HG02642 (cell line): Measurements from ENCODE around the gene MT1HL1.
A peak's percentile ranks its signal among the peaks of the same experiment; 100 is the strongest.

Experiments
- ATAC-seq: cut with Tn5 transposase; IDR thresholded peaks from one replicate; pipeline ENCODE4 v1.9.1; 2021; ENCODE audit warnings: mild to moderate bottlenecking; ENCODE audit not compliant: unreplicated experiment, poor library complexity

MT1HL1 gene

DNA sequence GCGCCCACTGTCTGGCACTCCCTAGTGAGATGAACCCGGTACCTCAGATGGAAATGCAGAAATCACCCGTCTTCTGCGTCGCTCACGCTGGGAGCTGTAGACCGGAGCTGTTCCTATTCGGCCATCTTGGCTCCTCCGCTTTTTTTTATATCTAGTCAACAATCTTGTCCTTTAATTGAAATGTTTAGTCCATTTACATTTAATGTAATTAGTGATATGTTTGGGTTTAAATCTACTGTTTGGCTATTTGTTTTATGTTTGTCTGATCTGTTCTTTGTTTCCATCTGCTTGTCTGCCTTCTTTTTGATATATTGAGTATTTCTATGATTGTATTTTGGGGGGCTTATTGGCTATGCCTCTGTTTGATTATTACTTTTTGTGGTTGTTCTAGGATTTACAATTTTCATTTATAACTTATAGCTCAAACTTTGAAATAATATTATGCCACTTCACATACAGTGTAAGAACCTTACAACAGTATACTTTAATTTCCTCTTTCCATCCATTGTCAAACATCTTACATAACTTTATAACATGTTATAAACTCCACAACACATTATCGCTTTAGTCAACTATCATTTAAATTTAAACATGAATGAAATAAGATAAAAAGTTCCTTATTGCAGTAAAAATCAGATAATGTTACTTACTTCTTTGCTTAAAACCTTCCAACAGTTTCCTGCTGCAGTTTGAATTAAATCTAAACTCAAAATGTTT is 21.3 kb upstream of the MT1HL1 start:
- ATAC-seq = no peak

DNA sequence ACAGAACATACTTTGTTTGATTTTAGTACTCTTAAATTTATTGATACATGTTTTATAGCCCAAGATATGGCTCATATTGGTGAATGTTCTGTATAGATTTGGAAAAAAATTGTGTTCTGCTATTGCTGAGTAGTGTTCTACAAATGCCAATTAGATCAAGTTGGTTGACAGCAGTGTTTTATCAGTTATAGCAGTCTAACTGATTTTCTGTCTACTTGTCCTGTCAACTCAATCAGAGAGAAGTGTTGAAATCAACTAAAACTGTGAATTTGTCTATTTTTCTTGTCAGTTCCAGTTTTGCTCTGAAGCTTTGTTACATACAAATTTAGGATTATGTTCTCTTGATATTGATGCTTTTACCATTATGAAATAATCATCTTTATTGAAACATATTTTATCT is 14.7 kb upstream of the MT1HL1 start:
- no peak for ATAC-seq

DNA sequence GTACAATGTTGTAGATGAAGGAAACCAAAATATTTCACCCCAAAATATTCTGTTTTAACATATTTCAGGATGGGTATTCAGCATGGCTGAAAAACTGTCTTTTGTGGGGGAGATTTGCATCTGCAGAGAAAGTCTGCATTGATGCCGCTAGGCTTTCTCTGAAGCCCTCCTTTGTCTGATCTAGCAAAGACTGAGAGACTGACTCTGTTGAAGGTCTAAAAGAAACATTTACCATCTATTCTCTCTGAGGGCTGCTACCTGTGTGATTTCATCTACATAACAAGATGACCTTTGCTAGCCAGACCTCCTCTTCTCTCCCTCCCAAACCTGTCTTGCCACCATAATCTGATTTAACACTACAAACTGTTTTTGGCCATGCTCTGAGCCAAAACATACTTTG is 12.4 kb upstream of the MT1HL1 start:
- no peak for ATAC-seq

DNA sequence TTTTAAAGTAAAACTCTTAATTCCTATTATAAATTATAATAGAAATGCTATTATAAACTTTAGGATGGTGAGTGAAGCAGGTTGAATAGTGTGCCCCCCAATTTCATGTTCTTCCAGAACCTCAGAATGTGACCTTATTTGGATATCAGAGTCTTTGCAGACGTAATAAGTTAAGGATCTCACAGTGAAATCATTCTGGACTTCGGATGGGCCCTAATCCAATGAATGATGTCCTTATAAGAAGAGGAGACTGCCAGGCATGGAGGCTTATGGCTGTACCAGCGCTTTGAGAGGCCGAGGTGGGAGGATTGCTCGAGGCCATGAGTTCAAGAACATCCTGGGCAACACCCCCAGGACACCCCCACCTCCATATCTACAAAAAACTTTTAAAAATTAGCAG is 9.4 kb upstream of the MT1HL1 start:
- ATAC-seq = no peak

DNA sequence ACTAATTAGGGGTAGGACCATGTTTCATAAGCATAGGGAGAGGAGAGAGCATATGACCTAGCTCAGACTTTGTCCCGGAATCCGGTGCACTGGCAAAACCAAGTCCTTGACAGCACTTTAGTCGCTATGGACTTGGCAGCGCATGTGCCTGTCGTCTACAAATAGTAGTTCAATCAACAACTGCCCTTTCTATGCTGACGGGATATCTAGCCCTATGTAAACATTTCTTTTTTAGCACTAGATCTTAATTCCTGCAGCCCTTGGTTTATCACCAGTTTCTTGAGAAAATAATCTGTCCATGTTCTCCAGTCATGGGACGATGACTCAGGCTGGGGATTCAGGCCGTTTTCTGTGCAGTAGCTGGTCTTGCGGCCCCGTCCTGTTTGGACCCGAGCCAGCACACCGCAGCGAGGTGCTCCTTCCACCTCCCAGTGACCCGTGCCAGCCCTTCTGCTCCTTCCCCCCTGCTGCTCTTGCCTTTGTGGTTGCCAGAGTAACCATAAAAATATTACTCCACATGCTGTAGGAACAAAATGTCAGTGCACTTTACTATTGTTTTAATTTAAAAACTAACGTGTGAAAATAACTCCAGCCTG is 8.6 kb upstream of the MT1HL1 start:
- no peak for ATAC-seq

DNA sequence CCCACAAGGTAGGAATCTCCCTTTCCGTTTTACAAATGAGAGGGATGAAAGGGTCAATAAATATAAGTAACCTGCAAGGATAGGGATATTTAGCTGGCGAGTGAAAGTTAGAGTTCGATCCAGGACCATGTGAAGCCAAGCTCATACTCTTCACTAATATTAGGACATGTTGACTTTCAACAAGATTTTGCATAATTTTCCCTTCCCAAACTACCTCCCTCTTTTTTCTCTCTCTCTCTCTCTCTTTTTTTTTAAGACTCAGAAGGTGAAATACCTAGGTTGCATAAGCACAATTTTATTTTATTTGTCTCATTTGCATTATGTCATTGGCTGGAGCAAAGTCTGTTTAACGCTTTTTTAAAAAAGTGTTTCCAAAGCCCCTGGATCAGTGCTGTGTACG is 8.1 kb upstream of the MT1HL1 start:
- ATAC-seq = no peak

DNA sequence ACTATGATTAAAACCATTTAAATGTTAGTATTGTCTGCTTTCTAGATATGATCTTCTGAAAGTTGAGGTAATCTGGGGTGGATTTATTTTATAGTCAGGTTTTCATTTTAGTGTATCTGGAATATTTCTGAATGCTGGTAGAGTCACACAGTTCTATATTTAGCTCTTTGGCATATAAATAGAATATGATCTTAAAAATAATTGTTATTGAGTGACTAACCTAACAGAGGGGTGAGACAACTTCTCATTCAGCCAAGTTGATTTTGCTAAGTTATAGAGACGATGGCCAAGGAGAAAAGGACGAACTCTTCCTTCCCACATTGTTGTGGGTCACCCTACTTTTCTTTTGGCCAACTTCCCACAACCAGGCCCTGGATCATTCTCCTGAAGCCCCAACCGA is 7.2 kb upstream of the MT1HL1 start:
- ATAC-seq = no peak

DNA sequence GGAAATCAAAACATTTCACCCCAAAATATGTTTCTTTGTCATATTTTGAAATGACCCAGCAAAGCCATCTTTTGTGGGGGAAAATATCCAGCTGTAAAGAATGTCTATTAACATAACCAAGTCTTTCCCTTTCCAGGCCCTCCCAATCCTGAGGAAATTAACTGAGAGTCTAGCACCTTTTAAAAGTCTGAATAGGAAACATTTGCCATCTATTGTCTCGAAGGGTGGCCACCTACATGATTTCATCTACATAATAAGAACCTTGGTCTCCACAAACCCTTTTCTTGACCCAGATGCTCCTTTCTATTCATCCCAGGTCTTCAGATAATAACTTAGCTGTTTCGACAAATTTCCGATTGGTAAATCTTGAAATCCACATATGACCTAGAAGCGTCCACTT is 5.4 kb upstream of the MT1HL1 start:
- ATAC-seq = no peak

DNA sequence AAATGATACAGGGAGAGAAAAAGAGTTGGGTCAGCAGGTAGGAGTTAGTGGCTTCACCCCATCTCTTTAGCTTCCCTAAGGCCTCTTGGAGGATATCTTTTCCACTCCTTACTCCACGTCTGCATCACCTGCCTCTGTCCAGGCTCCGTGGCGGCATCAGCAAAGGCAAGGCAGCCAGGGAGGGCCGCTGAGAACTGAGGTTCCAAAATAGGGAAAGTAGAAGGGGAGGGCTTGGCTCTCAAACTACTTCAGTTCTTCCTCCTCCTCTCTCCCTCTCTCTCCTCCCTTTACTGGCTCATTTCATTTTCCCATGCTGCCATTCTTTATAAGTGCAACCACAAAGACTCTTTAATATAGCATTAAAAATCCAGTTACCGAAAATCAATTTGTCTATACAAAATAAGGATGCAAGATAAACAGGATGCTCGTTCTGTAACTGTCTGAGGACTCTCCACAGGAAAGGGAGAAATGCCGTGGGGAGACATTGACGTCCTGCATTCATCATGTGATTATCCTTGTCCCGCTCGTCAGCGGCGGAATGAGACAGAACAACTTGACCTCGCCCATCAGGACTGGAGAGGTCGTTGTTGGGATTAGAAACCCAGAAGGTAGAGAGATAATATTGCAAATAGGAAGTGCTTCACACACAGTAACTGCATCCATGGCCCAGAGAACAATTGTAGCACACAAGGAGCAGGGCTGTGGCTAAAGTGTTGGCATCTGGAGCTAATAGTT is 3.1 kb upstream of the MT1HL1 start:
- ATAC-seq = no peak

DNA sequence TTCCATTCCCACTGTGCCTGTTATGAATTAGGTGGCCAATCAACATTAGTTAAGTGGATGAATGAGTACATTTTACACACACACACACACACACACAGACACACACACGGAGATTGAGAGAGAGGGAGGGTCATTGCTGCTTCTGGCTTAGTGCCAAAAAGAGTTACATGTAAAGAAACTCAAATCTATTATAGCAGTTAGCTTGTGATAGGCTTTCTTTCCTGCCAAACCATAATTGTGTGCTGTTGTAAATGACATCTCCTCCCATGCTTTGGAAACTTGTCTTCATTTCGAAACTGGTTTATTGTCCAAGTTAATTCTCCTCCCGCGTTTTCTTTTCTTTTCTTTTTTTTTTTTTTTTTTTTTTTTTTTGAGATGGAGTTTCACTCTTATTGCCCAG is 1.4 kb upstream of the MT1HL1 start:
- no peak for ATAC-seq

DNA sequence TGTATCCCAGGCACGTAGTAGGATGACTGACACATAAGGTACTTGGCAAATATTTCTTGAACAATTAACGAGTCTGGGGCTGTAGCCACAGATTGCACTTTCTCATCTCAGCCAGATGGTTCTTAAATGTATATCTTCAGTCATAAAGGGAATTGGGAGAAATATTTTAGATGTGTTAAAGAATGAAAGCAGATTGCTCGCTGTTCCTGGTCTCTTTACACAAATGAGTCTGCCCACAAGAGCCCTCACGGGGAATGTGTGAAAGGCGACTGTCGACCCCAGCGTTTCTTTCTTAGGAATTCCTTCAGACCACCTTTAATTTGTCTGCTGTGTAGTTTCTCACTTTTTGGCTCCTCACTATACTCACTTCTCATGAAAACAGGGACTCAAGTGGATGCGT is 725 bp downstream of the MT1HL1 start:
- ATAC-seq = no peak

DNA sequence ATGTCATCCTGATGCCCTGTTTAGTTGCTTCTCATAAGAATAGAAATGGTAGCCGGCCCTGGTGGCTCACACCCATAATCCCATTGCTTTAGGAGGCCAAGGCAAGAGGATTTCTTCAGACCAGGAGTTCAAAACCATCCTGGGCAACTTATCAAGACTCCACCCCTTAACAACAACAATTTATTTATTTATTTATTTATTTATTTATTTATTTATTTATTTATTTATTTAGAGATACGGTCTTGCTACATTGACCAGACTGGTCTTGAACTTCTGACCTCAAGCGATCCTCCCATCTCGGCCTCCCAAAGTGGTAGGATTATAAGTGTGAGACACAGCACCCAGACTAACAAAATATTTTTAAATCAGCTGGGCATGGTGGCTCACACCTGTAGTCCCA is 4.0 kb downstream of the MT1HL1 start:
- no peak for ATAC-seq

DNA sequence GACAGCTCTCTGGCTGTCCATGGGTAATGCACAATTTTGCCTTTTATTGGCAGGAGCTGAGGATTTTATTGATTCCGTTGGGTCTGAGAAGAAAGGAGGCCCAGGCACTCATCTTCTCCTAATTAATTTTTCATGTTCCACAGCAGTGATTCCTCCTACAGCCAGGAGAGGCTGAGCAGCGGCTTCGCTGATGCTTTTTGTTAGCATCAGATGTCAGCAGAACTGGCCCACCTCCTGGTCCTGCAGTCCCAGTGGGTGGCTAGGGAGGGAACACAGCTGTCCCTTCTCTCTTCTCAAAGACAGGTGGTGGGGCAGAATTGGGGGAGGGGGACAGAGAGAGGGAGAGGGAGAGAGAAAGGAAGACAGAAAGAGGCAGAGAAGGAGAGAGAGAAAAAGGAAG is 5.7 kb downstream of the MT1HL1 start:
- no peak for ATAC-seq

DNA sequence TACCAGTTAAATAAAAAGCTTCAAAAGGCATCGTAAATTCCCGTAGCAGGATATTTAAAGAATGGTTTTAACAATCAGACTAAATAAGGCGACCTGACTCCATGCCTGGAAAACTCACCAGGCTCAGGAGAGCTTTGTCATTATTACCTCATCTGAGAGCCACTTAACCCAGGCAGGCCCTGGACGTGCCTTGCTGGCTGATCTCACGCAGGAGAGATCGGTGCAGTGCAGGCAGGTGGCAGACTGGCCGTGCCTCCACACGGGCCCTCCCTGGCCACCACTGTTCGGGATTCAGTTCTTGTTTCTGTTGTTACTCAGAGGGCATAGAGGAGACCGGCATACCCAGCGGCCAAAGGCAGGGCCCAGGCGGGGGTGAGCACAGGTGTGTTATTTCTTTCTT is 6.4 kb downstream of the MT1HL1 start:
- no peak for ATAC-seq

DNA sequence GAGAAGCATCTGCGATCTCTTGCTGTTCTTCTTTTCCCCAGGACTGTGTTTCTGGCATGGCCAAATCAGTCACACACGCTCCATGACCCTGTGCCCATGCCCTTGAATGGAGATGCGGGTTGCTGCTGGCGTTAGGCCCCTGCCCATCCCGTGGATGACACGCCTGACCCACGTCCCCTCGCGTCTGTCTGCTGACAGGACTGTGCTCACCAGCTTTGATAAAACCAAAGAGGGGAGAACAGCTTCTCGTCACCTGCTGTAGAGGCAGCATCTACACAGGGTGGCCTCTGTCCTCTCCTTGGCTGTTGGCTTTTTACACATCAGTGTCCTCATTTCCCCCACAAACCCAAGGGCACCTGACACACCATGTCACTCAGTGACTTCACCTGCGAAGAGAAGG is 6.9 kb downstream of the MT1HL1 start:
- no peak for ATAC-seq

DNA sequence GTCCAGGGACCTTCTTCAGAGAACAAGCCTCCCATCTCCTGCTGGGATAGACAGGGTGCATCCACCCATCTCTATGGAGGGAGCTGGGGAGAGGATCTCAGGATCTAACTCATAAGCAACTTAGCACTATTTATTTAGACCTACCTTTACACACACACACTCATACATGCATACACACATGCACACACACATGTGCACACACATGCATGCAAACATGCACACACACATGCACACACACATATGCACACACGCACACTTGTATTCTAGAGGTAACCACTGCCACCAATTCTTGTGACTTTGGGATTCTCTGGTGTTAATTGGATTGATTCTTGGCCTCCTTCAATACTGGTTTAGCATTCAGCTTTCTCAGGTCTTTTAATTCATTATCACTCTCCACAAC is 9.8 kb downstream of the MT1HL1 start:
- no peak for ATAC-seq

DNA sequence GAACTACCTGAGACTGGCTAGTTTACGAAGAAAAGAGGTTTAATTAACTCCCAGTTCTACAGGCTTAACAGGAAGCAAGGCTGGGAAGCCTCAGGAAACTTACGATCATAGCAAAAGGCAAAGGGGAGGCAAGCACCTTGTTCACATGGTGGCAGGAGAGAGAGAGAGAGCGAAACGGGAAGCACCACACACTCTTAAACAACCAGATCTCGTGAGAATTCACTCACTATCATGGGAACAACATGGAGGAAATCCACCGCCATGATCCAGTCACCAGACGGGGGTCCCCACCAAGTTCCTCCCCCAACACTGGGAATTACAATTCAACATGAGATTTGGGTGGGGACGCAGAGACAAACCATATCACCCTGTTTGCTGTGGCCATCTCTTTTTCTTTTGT is 11.8 kb downstream of the MT1HL1 start:
- ATAC-seq = no peak

DNA sequence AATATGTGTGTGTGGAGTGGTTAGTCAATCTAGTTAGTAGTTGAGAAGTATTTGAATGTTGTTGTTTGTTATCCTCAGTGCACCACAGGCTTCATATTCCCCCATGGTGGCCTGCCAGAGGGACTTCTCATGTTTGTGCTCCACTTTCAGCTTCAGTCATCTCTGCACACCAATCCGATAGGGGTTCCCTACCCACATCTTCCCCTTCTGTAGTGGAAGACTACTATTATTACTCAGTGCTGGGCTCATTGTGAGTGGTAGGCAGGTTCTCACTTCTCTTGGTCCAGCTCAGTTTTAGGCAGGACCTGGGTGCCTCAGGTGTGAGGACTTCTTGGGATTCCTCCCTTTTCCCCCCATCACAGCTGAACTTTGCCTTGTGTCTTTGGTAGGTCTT is 14.2 kb downstream of the MT1HL1 start:
- ATAC-seq = peak; percentile 67

DNA sequence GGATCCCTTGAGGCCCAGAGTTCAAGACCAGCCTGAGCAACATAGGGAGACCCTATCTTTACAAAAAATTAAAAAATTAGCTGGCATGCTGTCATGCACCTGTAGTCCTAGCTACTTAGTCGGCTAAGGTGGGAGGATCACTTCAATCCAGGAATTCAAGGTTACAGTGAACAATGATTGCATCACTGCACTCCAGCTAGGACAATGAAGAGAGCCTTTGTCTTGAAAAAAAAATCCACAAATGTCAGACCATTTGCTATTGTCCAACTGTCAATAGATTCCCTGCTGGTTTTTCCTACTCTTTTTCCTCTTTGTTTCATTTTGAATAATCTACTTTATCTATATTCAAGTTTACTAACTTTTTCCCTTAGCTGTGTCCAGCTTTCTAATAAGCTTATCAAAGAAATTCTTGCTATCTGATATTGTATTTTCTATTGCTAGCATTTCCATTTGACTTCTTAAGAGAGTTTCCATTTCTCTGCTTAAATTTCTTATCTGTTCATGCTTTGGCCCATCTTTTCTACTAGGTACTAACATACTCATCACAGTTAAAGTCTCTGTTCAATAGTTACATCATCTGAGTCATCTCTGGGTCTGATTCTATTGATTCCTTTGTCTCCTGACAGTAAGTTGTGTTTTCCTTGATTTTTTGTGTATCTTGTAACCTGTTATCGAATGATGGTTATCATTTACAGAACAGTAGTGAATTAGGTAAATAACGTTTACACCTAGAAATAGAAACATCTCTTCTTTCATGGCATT is 14.8 kb downstream of the MT1HL1 start:
- no peak for ATAC-seq

DNA sequence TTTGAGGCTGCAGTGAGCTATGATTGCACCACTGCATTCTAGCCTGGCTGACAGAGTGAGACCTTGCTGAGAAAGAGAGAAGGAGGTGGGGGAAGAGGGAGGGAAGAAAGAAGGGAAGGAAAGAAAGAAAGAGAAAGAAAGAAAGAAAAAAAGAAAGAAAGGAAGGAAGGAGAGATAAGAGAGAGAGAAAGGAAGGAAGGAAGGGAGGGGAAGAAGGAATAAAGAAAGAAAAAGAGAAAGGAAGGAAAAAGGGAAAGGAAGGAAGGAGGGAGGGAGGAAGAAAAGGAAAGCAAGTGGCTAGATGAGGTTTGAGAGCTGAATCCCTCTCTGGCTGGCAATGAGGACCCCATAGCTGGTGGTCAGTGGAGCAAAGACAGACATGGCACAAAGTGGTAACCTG is 20.4 kb downstream of the MT1HL1 start:
- no peak for ATAC-seq

DNA sequence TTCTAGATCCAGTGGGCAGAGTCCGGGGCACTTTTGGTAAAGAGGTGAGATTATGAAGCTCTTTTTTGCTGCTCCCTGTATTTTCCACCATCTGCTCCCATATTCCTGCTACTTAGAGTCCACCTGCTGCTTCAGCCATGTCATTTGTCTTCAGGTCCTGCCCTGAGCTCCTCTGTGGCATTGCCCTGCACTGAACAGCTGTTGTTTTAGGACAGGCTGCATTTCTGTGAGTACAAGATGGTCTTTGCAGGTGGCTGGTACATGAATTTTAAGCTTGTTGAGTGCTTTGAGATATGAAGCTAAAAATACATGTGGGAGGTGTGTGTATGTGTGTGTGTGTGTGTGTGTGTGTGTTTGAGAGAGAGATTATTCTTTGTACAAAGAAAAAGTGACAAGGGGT is 21.9 kb downstream of the MT1HL1 start:
- ATAC-seq = no peak
